OCI-LY7 (cell line): ENCODE results near the gene RIMBP3C.

Experiments used
- EZH2phosphoT487 ChIP-seq: fragments of 200-600 bp; sonication (generic); IDR thresholded peaks from 2 replicates; pipeline ENCODE4 v1.6.1; 2018; ENCODE audit warnings: low read depth, borderline replicate concordance, mild to moderate bottlenecking, mixed run types, antibody characterized with exemption, low read length, moderate library complexity, mixed read lengths
- TF ChIP-seq, protein P1 (sequence below): fragments of 200-600 bp; sonication (generic); conservative IDR thresholded peaks from 2 replicates; pipeline ENCODE4 v1.5.1; 2014; ENCODE audit warnings: mild to moderate bottlenecking, antibody characterized with exemption, low read length, moderate library complexity, mixed read lengths

DNA sequence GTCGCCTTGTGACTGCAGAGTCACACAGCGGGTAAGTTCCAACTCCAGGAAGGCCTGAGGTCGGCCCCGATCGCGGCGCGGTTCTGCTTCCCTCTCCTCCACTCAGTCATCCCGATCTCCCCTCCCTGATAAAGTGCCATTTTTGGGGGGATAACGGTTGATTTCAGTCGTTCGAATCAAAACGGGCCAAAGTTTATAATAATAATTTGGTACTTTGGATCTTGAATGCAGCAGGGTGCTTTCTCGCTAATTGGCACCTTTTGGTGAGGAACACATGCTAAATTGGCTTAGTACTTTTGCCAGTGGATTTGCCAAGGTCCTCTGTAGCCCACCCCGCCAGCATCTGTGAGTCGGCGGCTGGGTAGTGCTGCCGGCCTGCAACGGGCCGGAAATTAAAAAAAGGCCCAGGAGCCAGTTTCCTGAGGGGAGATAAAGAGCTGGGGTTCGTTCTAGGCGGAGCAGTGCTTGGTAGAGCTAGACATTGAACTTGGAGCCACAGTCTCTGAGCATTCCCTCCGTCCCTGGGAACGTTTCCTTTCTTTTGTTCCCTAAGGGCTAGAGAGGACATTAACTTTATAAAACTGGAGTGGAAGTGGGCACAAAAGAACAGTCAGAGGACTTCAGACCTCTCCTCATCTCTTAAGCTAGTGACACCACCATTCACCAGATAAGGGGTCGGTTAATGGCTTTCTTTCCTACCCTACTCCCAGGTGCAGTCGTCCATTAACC is 17.2 kb upstream of the RIMBP3C start:
- TF ChIP-seq, protein P1, sequence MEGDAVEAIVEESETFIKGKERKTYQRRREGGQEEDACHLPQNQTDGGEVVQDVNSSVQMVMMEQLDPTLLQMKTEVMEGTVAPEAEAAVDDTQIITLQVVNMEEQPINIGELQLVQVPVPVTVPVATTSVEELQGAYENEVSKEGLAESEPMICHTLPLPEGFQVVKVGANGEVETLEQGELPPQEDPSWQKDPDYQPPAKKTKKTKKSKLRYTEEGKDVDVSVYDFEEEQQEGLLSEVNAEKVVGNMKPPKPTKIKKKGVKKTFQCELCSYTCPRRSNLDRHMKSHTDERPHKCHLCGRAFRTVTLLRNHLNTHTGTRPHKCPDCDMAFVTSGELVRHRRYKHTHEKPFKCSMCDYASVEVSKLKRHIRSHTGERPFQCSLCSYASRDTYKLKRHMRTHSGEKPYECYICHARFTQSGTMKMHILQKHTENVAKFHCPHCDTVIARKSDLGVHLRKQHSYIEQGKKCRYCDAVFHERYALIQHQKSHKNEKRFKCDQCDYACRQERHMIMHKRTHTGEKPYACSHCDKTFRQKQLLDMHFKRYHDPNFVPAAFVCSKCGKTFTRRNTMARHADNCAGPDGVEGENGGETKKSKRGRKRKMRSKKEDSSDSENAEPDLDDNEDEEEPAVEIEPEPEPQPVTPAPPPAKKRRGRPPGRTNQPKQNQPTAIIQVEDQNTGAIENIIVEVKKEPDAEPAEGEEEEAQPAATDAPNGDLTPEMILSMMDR: no peak
- no peak for TF ChIP-seq EZH2phosphoT487
